GM21390 (cell line): ENCODE results near the gene GABRP.

Experiments used
- ATAC-seq: cut with Tn5 transposase; IDR thresholded peaks from one replicate; pipeline ENCODE4 v1.9.1; 2021; ENCODE audit not compliant: unreplicated experiment

GABRP gene

DNA sequence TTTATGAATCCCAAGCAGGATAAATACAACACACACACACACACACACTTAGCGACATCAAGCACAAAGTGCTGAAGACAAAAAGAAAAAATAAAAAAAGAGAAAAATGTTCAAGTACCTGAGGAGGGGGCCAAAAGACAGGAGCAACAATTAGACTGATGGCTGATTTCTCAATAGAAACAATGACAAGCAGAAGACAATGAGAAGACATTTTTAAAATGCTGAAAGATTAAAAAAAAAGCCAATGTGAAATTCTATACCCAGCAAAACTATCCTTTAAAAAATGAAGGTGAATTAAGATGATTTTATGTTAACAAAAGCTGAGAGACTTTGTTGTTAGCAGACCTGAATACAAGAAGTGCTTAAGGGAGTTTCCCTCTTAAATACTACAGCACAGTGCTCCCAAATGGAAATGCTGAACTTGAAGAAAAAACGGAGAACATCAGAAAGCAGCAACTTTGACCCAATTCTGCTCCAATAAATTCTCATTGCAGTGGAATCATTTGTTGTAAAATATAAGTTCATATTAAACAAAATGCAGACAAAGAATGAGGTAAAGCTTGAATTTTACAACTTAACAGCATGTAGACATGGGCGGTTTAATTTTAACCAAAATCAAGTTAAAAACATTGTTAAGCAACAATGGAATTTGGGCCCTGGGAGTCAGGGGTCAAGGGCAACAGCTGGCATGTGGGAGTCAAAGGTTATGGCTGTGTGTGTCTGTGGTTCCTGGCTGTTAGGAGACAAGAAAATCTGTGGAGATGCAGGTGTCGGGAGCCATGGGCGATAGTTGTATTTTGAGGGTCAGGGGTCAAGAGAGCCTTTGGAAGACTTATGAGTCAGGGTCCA, 77.5 kb downstream of the GABRP start:
- no peak for ATAC-seq

DNA sequence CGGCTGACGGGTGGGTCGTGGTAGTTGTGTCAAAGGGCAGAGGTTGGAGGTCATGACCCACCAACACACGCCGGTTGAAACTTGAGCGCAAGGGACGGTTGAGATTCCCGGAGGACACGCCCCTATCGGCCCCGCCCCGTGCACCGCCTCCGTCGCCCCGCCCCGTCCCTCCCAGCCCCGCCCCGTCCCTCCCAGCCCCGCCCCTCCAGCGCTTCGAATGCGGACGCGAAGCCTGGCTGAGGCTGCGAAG, 78.1 kb downstream of the GABRP start:
- no peak for ATAC-seq

DNA sequence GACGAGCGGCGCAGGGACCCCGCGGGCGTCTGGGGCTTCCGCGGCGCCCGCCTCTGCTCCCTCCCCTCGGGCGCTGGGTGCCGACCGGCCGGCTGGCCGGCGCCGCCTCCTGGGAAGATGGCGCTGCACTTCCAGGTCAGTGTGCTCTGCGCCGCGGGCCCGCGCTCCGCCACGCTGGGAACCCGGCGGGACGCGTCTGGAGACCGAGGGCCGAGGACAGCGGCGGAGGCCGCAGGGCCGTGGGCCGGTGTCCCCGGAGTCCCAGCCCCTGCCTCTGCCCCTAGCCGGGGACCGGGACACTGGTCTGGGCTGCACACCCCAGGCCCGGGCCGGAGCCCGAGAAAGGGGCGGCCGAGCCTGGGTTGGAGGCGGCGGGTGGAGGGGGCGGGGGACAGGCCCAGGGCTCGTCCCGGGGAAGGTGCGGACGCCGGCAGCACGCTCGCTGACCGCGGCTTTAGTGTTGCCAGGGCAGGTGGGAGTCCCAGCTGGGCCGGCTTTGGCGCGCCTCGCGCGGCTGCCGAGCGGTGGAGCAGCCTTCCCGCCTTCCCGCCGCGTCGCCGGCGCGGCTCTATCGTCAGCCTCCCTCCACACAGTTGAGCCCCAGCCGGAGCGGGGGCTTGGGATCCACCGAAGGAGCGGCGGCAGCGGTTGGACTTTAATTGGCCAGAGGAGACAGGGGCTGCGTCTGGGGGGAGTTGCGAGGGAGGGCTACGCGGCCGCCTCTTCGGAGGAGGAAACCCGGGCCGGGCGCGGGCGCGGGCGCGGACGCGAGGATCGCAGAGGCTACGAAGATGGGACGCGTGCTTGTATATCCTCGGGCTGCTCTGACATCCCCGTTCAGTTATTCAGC, 78.6 kb downstream of the GABRP start, which contains the start of gene RANBP17:
TSS of gene RANBP17 (plus strand) at position 102 of the 850 bp plus-strand sequence.
- ATAC-seq: no peak

DNA sequence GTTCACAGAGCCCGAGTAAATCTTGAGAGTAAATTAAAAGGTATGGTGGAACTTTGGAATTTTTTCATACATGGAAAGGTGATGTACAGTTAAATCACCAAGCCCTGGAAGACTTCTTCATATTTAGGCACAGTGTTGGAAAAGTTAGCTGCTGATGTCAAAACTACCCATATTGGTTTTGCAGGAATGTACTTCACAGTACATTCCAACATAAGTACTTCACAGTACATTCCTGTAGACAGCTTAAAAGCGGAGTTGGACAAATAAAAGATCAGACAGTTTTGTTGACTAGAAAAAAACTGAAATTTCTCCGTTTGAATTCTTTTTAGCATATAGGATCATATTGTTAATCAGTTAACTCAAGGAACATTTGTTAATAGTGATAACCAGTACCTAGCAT, 80.1 kb downstream of the GABRP start:
- ATAC-seq: no peak
